Pulmonary artery endothelial cell (primary cell): Measurements from ENCODE around the gene RUVBL2. TPM values are rescaled to one million over a fixed set of nuclear protein-coding genes. Genes with fewer than 3 reads are reported as not detected.

ENCODE experiments used
- DNase-seq: peaks from one replicate; pipeline ENCODE4 v3.0.0-alpha.2; 2011; ENCODE audit warnings: low read depth, low spot score
- total RNA-seq: library from RNA; depleted of rRNA; stranded (reverse); fragments of >200 nt; gene quantifications from 2 replicates; pipeline ENCODE4 v1.2.3, GENCODE V29; 2014

Gene RUVBL2
- total RNA-seq, 1 donor from 2014 or later = 376 TPM

DNA sequence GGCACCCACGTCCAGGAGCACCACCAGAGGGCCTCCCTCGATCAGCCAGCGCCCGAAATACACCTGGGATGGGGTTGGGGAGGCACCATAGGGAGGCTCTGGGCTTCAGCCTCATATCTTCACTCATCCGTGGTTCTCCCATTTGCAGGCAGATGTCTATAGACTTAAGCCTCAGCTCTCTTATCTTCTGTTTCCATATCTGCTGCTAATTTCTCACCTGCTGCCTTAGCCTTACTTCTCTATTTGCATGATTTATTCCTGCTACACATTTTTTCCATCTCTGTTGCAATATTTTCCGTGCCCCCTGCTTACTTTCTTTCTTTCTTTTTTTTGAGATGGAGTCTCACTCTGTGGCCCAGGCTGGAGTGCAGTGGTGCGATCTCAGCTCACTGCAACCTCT lies 6.4 kb upstream of the RUVBL2 start:
- DNase-seq = no peak

DNA sequence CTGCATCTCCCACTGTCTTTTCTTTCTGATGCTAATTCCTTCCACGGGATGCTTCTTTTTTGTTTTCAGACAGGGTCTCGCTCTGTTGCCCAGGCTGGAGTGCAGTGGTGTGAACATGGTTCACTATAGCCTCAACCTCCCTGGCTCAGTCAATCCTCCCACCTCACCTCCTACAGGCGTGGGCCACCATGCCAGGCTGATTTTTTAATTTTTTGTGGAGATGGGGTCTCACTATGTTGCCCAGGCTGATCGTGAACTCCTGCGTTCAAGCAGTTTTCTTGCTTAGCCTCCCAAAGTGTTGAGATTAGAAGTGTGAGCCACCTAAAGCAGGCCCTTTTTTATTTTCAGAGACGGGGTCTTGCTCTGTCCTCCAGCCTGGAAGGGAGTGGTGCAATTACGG lies 5.4 kb upstream of the RUVBL2 start:
- DNase-seq = no peak

DNA sequence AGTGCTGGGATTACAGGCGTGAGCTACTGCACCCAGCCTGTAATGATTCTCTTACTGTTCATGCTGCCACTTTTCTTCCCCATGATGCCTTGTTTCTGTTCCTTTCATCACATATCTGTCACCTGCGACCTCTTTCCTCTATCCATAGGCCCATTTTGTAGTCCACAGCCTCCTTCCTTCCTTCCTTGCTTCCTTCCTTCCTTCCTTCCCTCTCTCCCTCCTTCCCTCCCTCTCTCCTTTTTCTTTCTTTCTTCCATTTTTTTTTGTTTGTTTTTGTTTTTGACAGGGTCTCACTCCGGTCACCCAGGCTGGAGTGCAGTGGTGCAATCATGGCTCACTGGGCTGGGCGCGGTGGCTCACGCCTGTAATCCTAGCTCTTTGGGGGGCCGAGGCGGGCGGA lies 4.8 kb upstream of the RUVBL2 start:
- no peak for DNase-seq

DNA sequence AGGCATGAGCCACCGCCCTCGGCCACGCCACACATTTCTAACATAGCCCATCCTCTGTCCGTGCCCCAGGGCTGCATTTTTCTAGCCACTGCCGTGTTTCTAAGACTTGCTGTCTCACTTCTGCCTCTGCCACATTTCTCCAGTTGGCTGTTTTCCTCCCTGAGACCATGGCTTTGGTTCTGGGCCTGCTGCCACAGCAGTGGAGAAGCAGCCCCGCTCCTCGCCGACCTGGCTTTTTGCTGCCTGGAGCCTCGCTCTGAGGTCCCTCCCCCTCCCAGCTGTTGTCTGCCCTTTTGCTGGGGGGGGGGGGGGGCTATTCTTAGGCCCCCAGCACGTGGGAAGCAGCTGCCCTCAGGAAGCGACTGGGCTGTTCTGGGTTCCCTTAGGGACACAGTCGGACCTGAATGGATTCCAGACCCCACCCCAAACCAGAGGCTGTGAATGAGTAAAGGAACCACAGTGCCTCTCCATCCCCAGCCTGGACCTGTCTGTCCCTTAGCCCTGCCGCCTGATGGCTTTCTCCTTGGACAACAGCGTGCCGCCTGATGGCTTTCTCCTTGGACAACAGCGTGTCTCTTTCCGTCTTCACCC lies 3.9 kb upstream of the RUVBL2 start:
- DNase-seq = no peak

DNA sequence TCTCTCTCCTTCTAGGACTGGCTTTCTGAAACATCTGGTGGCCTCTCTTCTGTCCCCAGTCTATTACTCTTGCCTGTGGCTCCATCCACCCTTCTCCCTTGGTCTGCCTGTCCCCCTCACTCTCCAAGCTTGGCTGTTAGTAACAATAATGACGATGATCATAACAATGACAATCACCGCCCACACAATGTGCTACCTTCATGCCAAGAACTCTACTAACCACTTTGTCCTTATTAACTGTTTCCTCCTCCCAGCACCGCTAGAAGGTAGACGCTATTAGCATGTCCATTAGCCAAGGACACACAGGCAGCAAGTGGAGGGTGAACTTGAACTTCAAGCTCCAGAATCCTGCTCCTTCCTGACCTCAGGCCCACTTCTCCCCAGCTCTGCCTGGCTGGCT lies 3.3 kb upstream of the RUVBL2 start:
- no peak for DNase-seq

DNA sequence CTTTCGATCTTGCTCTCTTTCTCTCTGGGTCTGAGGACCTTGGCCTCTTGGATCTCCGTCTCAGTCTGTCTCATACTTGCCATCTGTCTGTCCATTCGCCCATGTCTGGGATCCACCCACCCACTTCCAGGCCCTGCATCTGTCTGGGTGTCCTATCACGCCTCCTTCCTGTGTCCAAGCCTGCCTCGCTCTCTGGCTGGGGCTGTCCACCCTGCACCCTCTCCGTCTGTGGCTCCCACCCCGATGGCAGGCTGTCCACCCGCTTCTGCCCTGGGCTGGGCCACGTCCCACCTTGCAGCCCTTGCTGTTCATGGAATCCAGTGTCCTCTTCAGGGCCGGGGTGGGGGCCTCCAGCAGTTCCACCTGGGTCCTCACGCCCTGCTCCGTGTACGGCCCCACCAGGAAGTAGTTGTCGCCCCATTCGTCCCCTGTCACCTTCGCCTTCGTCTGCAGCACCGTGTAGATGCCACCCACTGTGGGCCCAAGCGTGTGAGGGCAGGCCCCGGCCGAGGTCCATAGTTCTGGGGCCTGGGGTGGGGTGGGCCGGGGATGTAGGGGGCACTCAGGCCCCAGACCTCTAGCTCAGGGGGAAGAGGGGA lies 2.6 kb upstream of the RUVBL2 start:
- DNase-seq = no peak

DNA sequence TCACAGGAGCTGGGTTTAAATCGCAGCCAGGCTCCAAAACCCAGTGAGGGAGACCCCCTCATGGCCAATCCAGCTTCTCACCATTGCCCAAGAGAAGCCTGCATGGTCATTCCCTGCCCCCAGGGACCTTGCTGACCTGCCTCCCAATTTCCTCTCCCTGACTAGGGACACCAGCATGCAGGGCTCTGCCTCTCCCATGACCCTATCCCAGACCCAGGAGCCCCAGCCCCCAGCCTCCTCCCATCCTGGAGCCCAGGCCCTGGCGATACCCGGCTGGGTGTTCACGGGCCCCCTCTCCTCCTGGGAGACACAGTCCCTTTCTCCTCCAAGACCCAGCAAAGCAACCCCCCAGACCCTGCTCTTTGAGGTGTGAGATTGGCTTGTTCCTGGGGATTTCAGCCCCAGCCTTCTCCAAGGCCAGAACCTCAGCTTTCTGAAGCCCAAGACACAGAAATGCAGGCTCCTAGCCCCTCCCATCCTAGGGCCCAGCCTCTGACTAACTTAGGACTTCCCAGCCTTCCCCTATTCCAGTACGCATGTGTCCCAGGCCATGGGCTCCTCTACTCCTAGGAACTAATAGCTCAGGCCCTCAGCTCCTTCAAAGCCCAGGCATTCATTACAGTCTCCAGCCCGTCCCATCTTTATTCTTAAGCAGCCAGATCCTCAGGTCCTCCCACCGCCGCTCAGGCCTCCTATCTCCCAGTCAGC lies 1.7 kb upstream of the RUVBL2 start:
- DNase-seq = peak; percentile 32

DNA sequence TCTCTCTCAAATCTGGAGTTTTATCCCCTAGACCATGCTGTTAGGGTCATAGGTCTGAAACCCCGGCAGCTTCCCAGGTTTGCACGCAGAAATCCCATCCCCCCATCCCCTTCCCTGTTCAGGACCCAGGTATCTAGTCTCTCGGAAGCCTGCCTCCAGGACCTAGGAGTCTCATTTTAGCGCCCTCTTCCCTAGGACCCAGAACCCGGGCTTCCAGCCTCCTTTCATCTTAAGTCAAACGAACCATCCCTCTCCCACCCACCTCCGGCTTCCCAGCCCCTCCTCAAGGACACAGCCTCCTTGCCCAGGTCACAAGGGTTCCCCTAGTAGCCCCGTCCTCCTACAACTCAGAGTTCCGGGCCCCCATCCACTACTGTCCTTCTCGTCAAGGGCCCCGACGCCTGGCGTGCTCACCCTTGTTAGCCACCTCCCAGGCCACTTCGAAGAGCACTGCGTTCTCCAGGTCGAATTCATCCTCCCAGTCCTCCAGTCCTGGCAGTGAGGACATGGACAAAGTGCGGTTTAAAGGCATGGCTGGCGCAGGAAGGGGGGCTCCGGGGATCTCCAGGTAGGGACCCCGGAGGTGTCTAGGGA lies 1.0 kb upstream of the RUVBL2 start:
- DNase-seq = no peak

DNA sequence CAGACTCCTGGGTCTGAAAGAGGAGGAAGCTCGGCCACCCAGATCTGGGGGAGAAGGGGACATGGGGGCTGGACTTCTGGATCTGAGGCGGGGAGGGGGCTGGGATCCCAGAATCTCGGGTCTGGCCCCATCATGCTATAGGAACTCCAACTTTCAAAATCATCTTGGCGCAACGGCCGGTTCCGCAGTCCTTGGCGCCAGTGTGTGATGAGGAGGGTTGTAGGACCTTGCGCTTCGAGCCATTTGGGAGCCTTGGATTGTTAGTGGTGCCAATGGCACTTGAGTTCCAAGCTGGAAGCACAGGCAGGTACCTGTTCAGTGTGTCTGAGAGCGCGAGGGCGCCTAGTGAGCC lies 324 bp downstream of the RUVBL2 start:
- no peak for DNase-seq

DNA sequence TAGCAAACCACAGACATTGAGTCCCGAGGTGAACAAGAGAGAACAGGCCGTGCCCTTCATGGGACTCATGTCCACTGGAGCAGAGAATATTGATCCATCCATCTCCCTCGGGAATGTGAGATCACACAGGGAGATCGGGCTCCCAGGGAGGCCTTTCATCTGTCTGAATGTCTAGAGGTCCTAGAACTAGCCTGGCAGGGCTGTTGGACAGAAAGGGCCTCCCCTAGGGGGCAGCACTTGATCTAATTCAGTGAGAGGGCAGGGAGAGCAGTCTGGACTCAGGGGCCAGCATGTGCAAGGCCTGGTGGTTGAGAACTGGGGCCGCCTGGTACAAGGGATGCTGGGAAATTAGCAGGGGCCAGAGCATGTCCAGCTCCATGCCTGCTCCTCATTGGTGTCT lies 4.3 kb downstream of the RUVBL2 start:
- DNase-seq = no peak

DNA sequence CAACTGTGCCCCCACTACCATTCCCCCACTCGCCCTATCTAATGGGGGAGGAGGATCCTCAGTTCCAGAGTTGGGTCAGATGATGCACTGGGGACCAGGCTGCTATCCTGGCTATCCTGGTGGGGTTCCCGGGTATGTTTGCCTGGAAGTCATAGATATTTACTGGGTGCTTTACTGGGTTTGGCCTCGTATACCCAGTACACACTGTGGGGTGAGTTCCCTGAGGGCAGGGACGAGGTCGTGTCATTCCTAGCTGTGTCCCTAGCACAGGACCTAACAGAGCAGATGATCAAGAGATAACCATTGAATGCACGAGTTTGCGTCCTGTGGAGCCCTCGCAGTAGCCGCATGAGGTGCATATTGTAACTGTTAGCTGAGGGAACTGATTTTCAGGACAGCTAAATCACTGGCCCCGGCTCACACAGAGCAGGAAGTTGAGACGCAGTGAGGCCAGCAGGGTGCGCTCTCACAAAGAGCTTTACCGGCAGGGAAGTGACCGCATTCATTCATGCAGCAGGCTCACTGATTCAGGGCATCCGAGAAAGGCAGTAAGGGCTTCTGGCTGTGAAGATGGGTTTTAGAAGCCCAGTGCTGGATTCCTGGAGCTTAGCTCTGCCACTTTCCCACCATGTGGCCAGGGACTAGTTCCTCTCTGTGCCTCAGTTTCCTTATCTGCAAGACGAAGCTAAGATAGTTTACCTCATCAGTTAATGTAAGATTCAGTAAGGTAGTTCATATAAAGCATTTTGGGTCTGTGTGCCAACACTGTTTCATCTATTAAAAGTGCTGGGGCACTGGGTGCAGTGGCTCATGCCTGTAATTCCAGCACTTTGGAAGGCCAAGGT lies 6.0 kb downstream of the RUVBL2 start:
- peak; percentile 30 for DNase-seq

DNA sequence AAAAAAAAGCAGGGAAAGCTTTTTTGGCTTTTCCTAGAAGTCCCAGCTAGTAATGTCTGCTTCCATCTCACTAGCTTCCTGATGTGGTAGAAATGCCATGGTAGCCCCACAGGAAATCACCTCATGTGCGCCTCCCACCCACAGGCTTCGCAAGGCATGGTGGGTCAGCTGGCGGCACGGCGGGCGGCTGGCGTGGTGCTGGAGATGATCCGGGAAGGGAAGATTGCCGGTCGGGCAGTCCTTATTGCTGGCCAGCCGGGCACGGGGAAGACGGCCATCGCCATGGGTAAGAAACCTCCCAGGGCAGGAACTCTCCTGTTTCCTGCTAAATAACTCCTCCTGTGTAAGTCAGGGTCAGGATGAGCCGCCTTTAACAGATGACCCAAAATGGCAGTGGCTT lies 10.4 kb downstream of the RUVBL2 start:
- no peak for DNase-seq

DNA sequence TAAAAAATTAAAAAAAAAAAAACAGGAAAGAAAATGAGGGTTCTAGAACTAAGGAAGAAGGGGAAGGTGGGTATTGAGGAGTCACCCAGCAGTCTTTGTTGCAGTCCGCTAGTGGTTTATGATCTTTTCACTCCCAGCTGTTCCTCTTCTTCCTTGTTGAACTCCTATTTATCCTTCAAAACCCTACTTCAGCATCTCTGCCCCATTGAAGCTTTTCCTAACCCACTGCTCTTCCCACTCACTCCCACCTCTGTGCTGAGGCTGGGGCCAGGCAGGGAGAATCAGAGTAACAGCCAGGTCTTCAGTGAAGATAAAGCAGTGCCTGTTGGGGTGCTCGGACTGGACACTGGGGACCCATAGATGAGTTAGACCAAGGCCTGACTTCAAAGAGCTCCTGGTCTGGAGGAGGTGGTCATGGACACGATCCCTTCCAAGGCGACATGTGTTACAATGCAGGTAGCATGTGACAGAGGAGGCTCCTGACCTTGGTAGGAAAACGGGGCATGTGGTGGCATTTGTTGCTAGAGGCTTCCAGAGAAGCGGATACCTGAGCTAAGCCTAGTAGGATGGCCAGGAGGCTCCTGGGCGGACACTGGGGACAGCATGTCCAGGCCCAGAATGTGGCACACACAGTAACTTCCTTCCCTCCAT lies 11.4 kb downstream of the RUVBL2 start:
- no peak for DNase-seq

DNA sequence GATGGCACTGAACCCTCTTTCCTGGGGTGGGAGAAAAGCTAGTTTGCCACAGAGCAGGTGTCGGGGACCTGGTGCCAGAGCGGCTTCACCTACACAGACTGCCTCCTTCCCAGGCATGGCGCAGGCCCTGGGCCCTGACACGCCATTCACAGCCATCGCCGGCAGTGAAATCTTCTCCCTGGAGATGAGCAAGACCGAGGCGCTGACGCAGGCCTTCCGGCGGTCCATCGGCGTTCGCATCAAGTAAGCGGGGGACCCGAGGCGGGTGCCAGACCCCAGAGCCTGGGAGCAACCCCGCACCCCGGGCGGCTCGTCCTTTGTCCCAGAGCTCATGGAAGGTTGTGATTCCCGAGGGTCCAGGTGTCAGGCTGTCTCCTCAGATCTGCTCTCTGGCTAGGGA lies 13.2 kb downstream of the RUVBL2 start:
- no peak for DNase-seq

DNA sequence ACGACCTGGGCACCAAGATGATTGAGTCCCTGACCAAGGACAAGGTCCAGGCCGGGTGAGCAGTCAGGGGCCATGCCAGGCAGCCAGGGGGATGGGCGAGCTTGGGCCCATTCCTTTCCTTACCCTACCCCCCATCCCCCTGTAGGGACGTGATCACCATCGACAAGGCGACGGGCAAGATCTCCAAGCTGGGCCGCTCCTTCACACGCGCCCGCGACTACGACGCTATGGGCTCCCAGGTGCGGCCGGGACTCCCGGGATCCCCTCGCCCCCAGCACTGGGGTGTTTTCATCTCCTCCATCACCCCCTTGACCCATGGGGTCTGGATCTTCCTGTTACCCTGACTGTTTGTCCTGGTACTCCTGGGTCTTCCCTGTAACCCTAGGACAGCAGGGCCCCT lies 16.1 kb downstream of the RUVBL2 start:
- DNase-seq = no peak

DNA sequence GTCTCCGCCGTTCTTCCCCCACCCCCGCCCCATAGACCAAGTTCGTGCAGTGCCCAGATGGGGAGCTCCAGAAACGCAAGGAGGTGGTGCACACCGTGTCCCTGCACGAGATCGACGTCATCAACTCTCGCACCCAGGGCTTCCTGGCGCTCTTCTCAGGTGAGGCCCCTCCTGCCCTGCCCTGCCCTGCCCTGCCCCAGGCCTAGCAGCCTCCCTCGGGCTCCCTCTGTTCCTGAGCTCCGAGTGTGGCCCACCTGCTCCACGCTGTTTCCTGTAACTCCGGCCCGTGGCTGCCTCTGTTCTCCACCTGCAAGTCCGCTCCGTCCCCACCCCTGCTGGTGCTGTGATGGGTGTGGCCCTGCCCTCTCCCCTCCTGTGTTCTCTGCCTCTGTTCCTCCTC lies 16.8 kb downstream of the RUVBL2 start:
- no peak for DNase-seq

DNA sequence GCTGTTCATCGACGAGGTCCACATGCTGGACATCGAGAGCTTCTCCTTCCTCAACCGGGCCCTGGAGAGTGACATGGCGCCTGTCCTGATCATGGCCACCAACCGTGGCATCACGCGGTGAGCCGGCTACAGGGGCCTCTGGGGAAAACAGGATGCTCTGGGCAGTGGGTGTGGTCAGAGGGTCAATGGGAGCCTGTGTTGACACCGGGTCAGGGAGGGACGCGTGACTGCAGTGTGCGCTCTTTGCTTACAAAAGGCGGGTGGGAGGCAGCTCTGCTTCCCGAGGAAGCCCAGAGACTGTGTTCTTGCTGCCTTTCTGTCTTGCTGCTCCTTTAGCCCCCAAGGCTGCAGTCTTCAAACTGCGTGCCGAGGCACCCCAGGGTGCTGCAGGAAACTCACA lies 17.5 kb downstream of the RUVBL2 start:
- no peak for DNase-seq

DNA sequence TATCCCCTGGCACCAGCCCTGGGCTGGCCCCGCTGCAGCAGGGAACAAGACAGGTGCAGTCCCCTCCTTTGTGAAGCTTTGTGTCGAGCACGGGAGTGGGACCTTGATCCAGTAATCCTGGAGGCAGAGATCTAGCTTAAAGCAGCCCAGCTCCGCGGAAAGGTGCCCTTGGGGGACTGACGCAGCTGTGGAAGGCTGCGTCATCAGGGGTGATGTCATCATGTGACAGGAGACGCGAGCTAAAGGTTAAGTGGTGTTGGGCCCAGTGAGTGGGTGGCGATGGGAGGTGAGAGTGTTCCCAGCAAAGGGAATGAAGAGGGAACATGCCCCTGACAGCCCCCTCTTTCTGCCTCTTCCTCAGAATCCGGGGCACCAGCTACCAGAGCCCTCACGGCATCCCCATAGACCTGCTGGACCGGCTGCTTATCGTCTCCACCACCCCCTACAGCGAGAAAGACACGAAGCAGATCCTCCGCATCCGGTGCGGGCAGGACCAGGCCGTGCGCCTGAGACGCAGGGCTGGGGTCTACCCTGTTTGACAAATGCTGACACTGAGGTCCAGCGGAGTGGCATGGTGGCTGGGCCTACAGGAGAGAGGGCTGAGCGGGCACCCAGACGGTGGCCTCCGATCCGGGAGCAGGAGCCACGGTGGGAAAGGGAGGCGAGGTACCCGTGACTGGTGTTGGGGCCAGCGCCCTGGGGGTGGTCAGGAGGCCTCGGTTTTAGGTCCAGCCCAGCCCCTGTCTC lies 20.6 kb downstream of the RUVBL2 start:
- no peak for DNase-seq

DNA sequence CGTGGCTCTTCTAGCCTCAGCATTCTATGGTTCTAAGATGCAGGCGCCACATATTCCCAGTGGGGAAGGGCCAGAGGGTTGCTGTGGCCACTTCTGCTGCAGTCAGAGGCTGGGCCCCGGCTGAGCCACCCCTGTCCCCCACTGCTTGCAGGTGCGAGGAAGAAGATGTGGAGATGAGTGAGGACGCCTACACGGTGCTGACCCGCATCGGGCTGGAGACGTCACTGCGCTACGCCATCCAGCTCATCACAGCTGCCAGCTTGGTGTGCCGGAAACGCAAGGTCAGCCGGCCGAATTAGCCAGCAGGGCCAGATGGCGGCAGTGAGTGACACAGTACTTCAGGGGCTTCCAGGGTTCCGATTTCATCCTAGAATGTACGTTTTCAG lies 21.2 kb downstream of the RUVBL2 start:
- DNase-seq = no peak

DNA sequence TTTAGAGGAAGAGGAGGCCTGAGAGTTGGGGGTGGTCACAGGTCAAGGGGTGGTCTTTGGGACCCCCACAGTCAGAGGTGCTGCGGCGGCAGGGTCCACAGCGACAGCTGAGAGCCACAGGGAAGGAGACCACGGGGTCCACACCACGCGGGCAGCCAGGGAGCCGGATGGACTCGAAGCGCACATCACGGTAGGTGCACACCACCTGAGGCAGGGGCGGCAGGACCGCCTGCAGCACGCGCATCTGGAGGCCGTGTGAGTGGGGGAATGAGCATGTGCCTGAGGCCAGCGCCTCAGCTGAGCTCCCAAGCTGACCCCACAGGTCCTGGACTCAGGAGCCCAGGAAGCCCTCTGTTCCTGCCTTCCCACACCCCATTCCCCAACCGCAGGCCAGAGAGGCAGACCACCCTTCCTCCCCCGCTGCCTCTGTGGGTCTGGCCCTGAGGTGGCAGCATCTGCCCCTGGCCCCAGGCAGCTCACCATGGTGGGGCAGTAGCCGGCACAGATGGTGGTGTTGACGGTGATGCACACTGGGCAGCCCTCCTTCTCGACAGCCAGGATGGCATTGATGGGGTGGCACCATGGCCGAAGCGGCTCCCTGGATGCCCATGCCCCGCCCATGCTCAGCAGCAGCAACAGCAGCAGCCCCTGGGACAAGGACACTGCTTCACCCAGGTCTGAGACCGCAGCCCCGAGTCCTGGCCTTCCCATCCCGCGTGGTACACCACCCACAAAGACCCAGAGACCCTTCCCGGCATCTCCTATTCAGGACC lies 22.6 kb downstream of the RUVBL2 start:
- no peak for DNase-seq
